ENCODE measurements around the gene ABCB8. TPM values are rescaled to one million over a fixed set of nuclear protein-coding genes. Genes with fewer than 3 reads are reported as not detected.

ABCB8 gene
- total RNA-seq, 1 donor from 2014 or later = 57.1 TPM

DNA sequence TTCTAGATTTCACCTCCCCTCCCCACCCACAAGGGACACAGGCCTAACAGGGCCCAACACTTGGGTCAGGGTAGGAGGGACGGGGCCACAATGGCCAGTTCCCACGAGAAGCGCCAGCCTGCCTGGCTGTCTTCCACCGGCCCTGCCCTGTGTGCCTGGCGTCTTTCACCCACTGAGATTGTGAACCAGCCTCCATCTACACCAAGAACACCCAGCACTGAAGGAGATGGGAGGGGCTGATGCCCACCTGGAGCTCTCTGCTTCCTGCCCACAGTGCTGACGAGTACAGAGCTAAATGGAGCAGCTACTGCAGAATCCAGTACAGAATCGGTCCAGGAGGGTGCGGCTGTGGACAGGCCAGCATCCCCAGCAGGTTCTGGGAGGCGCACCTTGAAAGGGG, 17.7 kb downstream of the ABCB8 start:
- H3K4me3 Mint-ChIP-seq (ENCODE audit: unreplicated experiment) = peak overlapping the region; percentile 52
- H3K4me1 Mint-ChIP-seq (ENCODE audit: low read depth, unreplicated experiment) = peaks cover 17% of the 10 kb centered on the region
- H3K27ac Mint-ChIP-seq (ENCODE audit: unreplicated experiment) = peak overlapping the region; percentile 59
- H3K36me3 Mint-ChIP-seq (ENCODE audit: unreplicated experiment) = no peaks in the 10 kb centered on the region
- no peak for TF ChIP-seq CTCF (IDR thresholded peaks at IDR 0.05; ENCODE audit: partially characterized antibody, unreplicated experiment)
- peaks cover 11% of the 10 kb centered on the region for H3K27me3 Mint-ChIP-seq (ENCODE audit: unreplicated experiment)
- DNase-seq = no peak
- peaks cover 4% of the 10 kb centered on the region for H3K9me3 Mint-ChIP-seq (ENCODE audit: unreplicated experiment)

DNA sequence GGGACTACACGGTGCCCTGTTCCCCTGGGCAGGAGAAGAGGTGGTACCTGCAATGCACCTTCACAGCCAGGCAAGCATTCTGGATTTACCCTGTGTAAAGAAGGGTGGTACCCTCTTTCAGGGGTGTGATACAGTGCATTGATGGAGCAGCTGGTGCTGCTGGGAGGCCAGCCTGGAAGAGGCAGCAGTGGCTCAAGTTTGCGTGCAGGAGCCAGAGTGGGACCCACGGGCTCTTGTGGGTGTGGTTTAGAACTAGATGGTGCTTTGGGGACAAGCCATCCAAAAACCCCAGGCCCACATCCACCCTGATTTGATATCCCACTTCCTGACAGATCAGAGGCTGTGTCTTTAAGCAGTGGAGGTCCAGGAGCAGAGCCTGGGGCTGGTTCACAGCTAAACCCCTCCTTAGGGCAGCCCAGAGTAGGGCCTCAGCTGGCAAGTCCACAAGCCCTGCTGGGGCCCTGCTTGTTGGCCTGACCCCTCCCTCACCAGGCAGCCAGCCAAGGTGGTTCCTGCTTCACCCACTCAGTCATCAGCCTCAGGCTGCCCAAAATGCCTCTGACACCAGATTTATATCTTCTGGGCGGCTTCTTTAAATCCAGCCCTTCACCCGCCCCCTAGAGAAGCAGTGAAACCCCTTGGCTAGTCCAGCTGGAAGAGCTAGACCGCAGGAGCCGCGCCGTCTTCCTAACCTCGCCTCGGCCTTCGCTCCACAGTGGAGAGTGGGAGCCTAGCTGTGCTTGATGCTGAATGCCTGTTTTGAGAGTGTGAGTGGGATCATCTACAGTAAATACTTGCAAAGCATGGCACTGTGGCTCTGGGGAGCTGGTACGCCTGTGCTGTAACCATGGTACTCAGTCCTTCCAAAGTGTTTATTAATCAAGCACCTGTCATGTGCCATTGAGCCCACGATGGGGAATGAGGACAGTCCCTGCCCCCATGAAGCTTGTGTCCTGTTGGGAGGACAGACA, 18.6 kb downstream of the ABCB8 start:
- H3K4me3 Mint-ChIP-seq (ENCODE audit: unreplicated experiment) = no peak overlapping the region
- TF ChIP-seq CTCF (IDR thresholded peaks at IDR 0.05; ENCODE audit: partially characterized antibody, unreplicated experiment) = no peak
- peaks cover 10% of the 10 kb centered on the region for H3K27me3 Mint-ChIP-seq (ENCODE audit: unreplicated experiment)
- H3K36me3 Mint-ChIP-seq (ENCODE audit: unreplicated experiment) = no peaks in the 10 kb centered on the region
- peaks cover 3% of the 10 kb centered on the region for H3K9me3 Mint-ChIP-seq (ENCODE audit: unreplicated experiment)
- H3K27ac Mint-ChIP-seq (ENCODE audit: unreplicated experiment) = no peak overlapping the region
- no peak for DNase-seq
- peaks cover 10% of the 10 kb centered on the region for H3K4me1 Mint-ChIP-seq (ENCODE audit: low read depth, unreplicated experiment)

DNA sequence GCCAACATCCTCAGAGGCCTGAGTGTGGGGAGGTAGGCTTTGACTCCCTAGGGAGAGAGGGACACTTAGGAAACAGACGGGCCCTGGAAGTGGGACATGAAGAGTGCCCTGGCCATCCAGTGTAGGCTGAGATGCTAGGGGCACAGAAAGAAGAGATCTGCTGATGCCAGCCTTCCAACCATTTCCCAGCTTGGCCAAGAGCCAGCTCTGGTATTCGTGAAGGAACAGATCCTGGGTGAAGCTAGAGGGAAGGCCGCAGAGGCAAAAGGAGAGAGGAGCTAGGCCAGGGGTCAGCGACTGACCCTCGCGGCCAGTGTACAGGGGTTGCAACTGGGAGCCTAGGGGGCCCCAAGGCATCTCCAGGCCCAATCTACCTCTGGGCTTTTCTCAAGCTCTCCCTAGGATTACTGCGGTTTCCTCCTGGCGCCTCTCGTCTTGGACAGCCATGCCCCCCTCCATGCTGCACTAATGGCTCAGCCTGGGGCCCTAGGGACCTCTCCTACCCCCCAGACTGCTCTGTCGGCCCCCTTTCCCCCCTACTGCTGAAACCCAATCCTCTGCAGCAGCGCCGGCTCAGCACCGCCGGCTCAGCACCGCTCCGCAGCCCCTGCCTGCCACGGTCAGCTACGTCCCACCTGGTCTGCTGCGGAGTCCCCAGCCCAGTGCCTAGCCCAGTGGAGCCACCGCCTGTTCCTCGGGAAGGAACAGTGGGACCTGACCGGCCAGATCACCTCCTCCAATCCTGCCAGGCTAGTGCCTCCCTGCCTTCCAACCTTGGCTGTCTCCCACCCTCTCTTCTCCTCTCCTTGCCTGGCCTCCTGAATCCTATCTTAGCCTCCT, 19.9 kb downstream of the ABCB8 start, which contains the start of gene ASIC3:
ASIC3 (plus strand) TSS at position 556 of the 840 bp plus-strand sequence. CDS start 355 bp downstream, outside the sequence.
- Mint-ChIP-seq H3K4me3 (ENCODE audit: unreplicated experiment) (peak within 1 kb of the TSS; percentile 16), H3K9me3 (ENCODE audit: unreplicated experiment) (peaks cover 3% of the 10 kb centered on the region), H3K4me1 (ENCODE audit: low read depth, unreplicated experiment) (peaks cover 10% of the 10 kb centered on the region), H3K36me3 (ENCODE audit: unreplicated experiment) (peaks cover 5% of the 10 kb centered on the region), H3K27me3 (ENCODE audit: unreplicated experiment) (peaks cover 8% of the 10 kb centered on the region), H3K27ac (ENCODE audit: unreplicated experiment) (no peak within 1 kb of the TSS)
- TF ChIP-seq CTCF (IDR thresholded peaks at IDR 0.05; ENCODE audit: partially characterized antibody, unreplicated experiment) = no peak
- no peak for DNase-seq

GRCh38 chr7:151048911-151049463, 20.7 kb downstream of the ABCB8 start:
- Mint-ChIP-seq H3K27me3 (ENCODE audit: unreplicated experiment) (peaks cover 8% of the 10 kb centered on the region), H3K4me1 (ENCODE audit: low read depth, unreplicated experiment) (peaks cover 10% of the 10 kb centered on the region), H3K4me3 (ENCODE audit: unreplicated experiment) (no peak overlapping the region), H3K9me3 (ENCODE audit: unreplicated experiment) (peaks cover 3% of the 10 kb centered on the region), H3K36me3 (ENCODE audit: unreplicated experiment) (peaks cover 5% of the 10 kb centered on the region), H3K27ac (ENCODE audit: unreplicated experiment) (no peak overlapping the region)
- DNase-seq = no peak
- no peak for TF ChIP-seq CTCF (IDR thresholded peaks at IDR 0.05; ENCODE audit: partially characterized antibody, unreplicated experiment)

All from glutamatergic neuron (in vitro differentiated cells).